GM21825 (cell line): ENCODE data around the gene THSD7B.
"Not testable (repeated sequence)": the region's sequence is repeated elsewhere in the genome, so short reads cannot be mapped to it uniquely, and the experiment has no call there.

Experiments
- ATAC-seq: cut with Tn5 transposase; IDR thresholded peaks from one replicate; pipeline ENCODE4 v1.9.1; 2021; ENCODE audit warnings: mild to moderate bottlenecking, moderate library complexity; ENCODE audit not compliant: unreplicated experiment

The THSD7B gene

DNA sequence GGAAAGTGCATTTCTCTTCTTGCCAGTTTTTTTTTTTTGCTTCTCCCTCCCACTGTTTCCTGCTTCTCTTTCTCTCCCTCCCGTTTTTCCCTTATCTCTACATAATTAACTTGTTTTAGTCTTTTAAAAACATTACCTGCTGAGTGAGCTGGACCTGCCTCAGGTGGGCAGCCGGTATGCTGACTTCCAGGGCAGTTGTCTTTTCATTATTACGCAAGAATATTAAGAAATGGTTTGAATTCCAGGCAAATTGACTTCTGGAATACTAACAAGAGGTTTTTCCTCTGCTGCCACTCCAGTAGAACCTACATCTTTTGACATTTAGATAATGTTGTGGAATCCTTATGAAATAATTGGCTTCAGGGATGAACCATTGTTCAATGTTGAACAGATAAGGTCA lies 161.8 kb downstream of the THSD7B start:
- ATAC-seq: no peak

DNA sequence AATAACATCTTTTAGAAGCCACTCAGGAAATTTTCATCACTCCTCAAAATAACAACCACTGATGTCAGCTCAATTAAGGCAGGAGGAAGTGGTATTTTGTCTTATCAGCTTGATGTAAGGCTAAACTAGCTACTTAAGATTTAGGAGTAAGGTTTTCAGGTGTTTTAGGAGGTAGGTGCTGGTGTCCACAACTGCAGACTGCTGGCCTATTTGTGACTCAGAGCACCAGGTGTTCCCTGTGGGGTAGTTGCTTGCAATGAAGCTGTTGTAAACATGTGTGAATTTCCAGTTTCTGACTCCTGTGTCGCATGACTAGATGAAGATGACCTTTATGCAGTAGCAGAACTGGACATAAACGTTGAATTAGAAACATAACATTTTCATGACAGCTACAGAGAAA lies 164.2 kb downstream of the THSD7B start:
- no peak for ATAC-seq

GRCh38 chr2:136932700-136933099 lies 167.4 kb downstream of the THSD7B start:
- ATAC-seq: no peak

- no peak for ATAC-seq
Measured at GRCh38 chr2:136935119-136935518, 169.8 kb downstream of the THSD7B start.

- ATAC-seq: no peak
Measured at GRCh38 chr2:136956050-136956449, 190.7 kb downstream of the THSD7B start.

GRCh38 chr2:136957044-136957443 lies 191.7 kb downstream of the THSD7B start:
- no peak for ATAC-seq

- ATAC-seq: no peak
Measured at GRCh38 chr2:136962105-136962725, 196.9 kb downstream of the THSD7B start.

DNA sequence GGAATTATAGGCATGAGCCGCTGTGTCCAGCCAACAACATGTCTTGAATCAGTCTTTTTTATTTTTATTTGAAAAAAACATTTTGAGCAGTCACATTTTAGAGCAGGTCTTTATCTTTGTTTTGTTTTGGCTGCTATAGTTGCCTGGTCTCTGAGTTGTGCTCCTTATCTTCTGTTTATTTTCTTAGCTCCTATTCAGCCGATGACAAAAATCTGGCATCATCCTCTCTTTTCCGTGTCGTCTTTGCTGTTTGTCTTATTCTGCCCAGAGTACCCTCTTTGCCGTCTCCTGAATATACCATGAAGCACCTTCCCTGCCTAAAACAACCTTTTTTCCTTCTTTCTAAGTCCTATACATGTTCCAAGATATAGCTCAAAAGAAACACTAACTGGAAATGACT lies 201.1 kb downstream of the THSD7B start:
- no peak for ATAC-seq

GRCh38 chr2:136980303-136980702 lies 215.0 kb downstream of the THSD7B start:
- ATAC-seq: no peak

- ATAC-seq: not testable (repeated sequence)
Measured at GRCh38 chr2:136981689-136982088, 216.3 kb downstream of the THSD7B start.

GRCh38 chr2:136985044-136985443 lies 219.7 kb downstream of the THSD7B start:
- no peak for ATAC-seq

DNA sequence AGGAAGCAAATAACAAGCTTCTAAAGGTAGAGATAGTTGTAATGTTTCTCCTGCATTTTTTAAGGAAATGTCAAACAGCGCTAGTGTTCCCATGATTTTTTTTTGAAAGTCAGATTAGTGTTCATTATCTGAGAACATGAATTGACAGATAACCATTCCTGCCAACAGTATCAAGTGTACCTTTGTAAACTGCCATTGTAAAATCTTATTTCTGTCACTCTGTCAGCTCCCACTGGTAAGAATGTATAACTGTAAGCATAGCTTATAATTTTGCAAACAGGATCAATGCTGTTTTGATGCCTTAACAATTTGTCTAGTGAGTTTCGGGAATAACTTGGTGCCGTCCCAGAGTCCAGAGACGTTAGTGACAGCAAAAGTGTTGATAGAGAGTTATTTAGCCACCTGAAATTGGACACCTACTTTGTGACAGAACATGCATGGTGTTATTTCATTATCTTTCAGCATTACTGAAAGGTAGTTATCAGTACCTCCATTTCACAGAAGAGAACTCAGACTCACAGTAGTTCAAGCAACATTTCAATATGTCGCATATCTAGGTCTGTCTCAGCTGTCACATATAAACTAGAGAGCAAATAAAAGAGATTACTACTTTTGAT lies 221.4 kb downstream of the THSD7B start:
- ATAC-seq: no peak

GRCh38 chr2:136990316-136990715 lies 225.0 kb downstream of the THSD7B start:
- ATAC-seq: no peak

- no peak for ATAC-seq
Measured at GRCh38 chr2:136994793-136995192, 229.4 kb downstream of the THSD7B start.

DNA sequence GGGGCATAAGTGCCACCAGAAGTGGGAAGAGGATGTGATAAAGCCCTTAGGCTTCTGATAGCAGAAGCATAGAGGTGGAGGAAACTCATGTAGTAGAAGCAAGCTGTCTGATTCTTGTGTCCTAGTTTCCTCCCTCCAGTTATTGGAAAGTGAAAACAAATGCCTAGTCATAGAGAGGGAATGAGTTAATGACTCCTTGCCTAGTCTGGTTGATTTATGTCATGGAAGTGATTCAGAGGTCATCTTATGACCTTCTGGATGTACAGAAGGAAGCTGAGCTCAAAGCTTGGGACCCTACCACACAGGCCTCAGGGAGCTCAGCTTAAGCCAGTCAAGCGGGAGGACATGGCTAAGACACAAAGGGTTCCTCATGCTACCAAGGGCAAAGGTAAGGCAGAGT lies 232.2 kb downstream of the THSD7B start:
- no peak for ATAC-seq

DNA sequence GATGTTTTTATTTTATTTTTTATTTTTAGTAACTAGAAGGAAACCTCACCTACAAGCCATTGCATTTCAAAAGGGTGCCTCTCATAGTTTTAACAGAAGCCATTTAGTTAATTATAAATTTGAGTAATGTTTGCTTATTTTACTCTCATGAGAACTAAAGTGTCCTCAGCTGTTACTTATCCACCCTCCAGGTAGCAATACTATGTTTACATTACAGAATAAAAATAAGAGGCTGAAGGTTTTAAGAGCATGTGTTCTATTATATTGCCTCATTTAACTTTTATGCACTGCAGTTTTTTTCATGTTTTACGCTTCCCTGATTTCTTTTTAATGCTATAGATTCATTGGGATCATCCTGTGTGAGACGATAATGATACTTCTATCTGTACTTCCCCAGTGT lies 235.5 kb downstream of the THSD7B start:
- no peak for ATAC-seq

- no peak for ATAC-seq
Measured at GRCh38 chr2:137002896-137003295, 237.6 kb downstream of the THSD7B start.

DNA sequence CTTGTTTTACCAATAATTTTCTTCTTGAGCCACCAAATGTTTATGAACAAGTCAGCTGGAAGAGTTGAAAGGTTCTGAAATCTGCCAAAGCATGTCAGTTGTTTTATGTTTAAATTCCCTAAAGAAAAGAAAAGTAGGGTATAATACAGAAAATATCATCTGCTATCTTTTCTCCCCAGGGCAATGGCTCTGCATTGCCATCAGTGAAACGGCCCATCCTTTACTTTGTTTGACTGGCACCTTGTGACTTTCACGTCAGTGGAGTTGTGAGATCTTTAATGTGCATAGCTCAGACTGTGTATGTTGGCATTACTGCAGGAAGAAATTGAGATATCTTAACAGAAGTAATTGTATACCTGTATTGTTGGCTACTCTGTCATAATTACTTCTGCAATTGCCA lies 239.9 kb downstream of the THSD7B start:
- ATAC-seq: no peak

DNA sequence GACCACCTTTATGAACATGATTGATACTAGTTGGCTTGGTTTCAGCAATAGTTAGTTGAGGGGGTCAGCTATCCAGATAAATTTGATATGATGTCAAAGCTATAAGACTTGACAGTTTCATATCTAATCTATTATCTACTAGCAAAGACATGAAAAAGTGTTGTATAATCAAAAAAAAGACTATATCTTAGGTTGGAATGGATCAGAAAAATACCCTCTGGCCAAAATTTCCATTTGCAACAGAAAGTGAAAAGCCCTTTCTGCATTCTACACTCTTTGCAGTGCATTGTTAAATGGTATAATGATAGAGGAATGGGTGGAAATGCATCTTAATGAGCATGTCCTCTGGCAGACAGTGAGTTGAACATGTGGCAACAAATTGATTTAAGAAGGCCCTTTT lies 242.6 kb downstream of the THSD7B start:
- no peak for ATAC-seq

DNA sequence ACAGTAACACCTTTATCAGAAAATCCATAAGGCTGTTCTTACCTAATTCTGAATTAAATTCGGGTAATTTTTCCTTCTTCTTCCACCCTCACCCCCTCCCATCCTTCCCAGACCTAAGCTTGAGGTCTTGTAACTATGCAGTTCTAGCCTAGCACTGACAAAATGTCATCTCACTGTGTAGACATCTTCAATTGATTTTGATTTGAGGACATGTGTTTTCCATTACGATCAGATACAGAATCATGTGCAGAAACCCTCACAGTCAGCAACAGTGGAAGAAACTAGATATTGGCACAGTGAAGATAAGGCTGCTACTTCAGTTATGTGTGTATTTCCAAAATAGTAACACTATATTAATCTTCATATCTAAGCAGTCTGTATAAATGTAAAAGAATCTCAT lies 244.6 kb downstream of the THSD7B start:
- no peak for ATAC-seq

DNA sequence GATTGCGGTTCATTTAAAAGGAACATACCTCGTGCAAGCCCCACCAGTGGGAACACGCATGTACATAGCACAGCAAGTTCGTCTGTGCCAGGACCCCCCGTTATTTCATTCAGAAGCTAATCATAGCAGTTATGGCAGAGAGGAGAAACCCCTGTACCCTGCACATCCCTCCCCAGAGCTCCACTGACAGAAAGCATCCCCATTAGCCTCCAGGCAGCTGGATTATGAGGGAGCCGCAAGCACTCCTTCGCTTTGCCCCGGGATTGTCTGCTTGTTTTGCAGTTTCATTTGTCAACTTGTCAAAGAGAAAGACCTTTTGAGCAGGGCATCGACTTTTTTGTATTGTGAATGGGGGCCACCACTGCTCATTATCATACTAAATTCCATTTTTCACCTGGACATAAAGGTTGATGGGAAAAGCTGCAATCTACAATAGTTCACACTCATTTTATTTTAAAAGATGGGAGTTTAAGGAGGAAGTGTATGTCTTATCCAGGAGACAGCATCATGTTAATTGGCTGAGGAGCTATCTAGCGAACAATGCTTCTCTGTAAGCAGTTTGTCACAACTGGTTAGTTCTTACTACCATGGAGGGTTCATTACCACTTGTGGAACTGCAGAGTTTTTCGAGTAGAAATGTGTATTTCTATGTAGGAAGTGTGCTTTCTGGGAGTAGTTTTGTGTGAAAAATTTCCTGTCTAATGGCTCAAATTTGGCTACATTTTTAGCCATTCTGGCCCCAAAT lies 255.3 kb downstream of the THSD7B start:
- no peak for ATAC-seq

GRCh38 chr2:137021763-137022162 lies 256.4 kb downstream of the THSD7B start:
- ATAC-seq: no peak
